ENCODE data around the gene CMTM7. TPM values are rescaled to one million over a fixed set of nuclear protein-coding genes. Genes with fewer than 3 reads are reported as not detected.

The CMTM7 gene
- total and polyA plus RNA-seq, 2 of the 13 experiments (the other 11 are each of a cell fraction or from before 2014, with no cell fraction given): 20.9 to 21.4 TPM

GRCh38 chr3:32423534-32423933 lies 31.9 kb downstream of the CMTM7 start (continued):
- no peak for TF ChIP-seq THAP9 (CRISPR knock-in tag; IDR thresholded peaks at IDR 0.05; ENCODE audit: borderline replicate concordance)
- TF ChIP-seq FOXP4 (CRISPR knock-in tag; IDR thresholded peaks at IDR 0.05): no peak
- TF ChIP-seq TP53 (CRISPR knock-in tag; conservative IDR thresholded peaks at IDR 0.05): no peak
- no peak for TF ChIP-seq ZNF251 (CRISPR knock-in tag; IDR thresholded peaks at IDR 0.05)
- TF ChIP-seq SNAPC4 (CRISPR knock-in tag; IDR thresholded peaks at IDR 0.05): no peak
- no peak for TF ChIP-seq ZNF513 (CRISPR knock-in tag; conservative IDR thresholded peaks at IDR 0.05)
- TF ChIP-seq SRF (IDR thresholded peaks at IDR 0.05; ENCODE audit: low read depth, low read length): no peak
